HepG2 (cell line): Measurements from ENCODE around the gene ZNF396. TPM values are rescaled to one million over a fixed set of nuclear protein-coding genes. Genes with fewer than 3 reads are reported as not detected.

Experiments
- ATAC-seq: fragments of 200-7000 bp; cut with Tn5 transposase; 3 replicates; pipeline ENCODE4 v1.9.1; 2020; ENCODE audit warnings: mild to moderate bottlenecking, moderate library complexity
- BruUV-seq: library from RNA; stranded (reverse); fragments of 400-500 nt; replicated peaks from 2 replicates; lab custom pipeline; 2021; lab: Mats Ljungman, UMichigan
- CTCF ChIA-PET: fragments of 300-600 bp; formaldehyde crosslinking; extraction: SDS; loops from one replicate; lab custom pipeline; 2021; ENCODE audit warnings: low total read pairs, inconsistent platforms, low intra/inter-chr PET ratio; lab: Yijun Ruan, JAX
- POLR2A ChIA-PET: fragments of 350-600 bp; sonication (Branson Sonifier 250); formaldehyde crosslinking; loops from one replicate; lab custom pipeline; 2020; ENCODE audit warnings: antibody characterized with exemption, inconsistent platforms; lab: Yijun Ruan, JAX
- DNase-seq: peaks from one replicate; pipeline ENCODE4 v3.0.0-alpha.2; 2015; ENCODE audit warnings: low spot score
- FAIRE-seq: peaks from 3 replicates; lab custom pipeline; 2011; peaks lifted over from hg19 to GRCh38; lab: Jason Lieb, UNC
- H2AFZ ChIP-seq: one replicate; pipeline ENCODE4 v1.6.1; 2011; ENCODE audit warnings: low read length, inconsistent platforms
- H3K27ac ChIP-seq: fragments of 300-600 bp; 3 replicates; pipeline ENCODE4 v1.8.0; 2011; ENCODE audit warnings: mixed run types, mild to moderate bottlenecking, mixed read lengths, low read length, inconsistent platforms; ENCODE audit not compliant: insufficient read depth; ENCODE audit errors: extremely low read length
- H3K27me3 ChIP-seq, 2 experiments: fragments of 200-600 bp in 1 of 2; 2 replicates in 1 of 2; 3 replicates in 1 of 2; pipeline versions ENCODE4 v1.6.0 to v1.8.0; 2011; ENCODE audit warnings: low read length in 2 of 2, mild to moderate bottlenecking in 2 of 2, moderate library complexity in 2 of 2, inconsistent platforms in 1 of 2; ENCODE audit not compliant: insufficient read depth in 2 of 2, control insufficient read depth in 1 of 2
- H3K36me3 ChIP-seq, 2 experiments: fragments of 200-600 bp in 1 of 2; replicated peaks in 1 of 2; 2 replicates in 1 of 2; 3 replicates in 1 of 2; pipeline versions ENCODE4 v1.5.1 to v1.8.0; 2011; ENCODE audit warnings: low read length in 2 of 2, inconsistent platforms in 1 of 2; ENCODE audit not compliant: insufficient read depth in 2 of 2, control insufficient read depth in 1 of 2
- H3K4me1 ChIP-seq: 2 replicates; pipeline ENCODE4 v1.5.1; 2012; ENCODE audit warnings: low read length, inconsistent platforms; ENCODE audit not compliant: insufficient read depth
- H3K4me2 ChIP-seq: 2 replicates; pipeline ENCODE4 v1.6.0; 2011; ENCODE audit warnings: low read depth, low read length, inconsistent platforms
- H3K4me3 ChIP-seq, 3 experiments: fragments of 200-600 bp in 1 of 3; sonication (generic), shearing (Covaris generic) in 1 of 3; replicated peaks in 1 of 3; 2 replicates each; pipeline ENCODE4 v1.5.1; 2011 to 2016; ENCODE audit warnings: low read length in 3 of 3, inconsistent platforms in 2 of 3, low read depth in 2 of 3, mild to moderate bottlenecking in 2 of 3, control low read depth in 1 of 3, mixed read lengths in 1 of 3; ENCODE audit not compliant: insufficient read depth in 1 of 3
- H3K79me2 ChIP-seq: one replicate; pipeline ENCODE4 v1.6.1; 2011; ENCODE audit warnings: low read length, inconsistent platforms; ENCODE audit not compliant: insufficient read depth
- H3K9ac ChIP-seq: 2 replicates; pipeline ENCODE4 v1.6.0; 2011; ENCODE audit warnings: mild to moderate bottlenecking, low read depth, low read length, inconsistent platforms; ENCODE audit not compliant: insufficient read depth
- H3K9me3 ChIP-seq: 2 replicates; pipeline ENCODE4 v1.5.1; 2012; ENCODE audit warnings: mild to moderate bottlenecking, low read length
- H4K20me1 ChIP-seq: 2 replicates; pipeline ENCODE4 v1.6.0; 2011; ENCODE audit warnings: inconsistent platforms, mild to moderate bottlenecking, low read length, moderate library complexity; ENCODE audit not compliant: insufficient read depth
- HOXA5 ChIP-seq: sonication (generic); formaldehyde crosslinking; IDR thresholded peaks from 2 replicates; pipeline ENCODE4 v1.4.0; 2020; ENCODE audit warnings: missing genetic modification reagents
- NRL ChIP-seq: sonication (generic); formaldehyde crosslinking; IDR thresholded peaks from 2 replicates; pipeline ENCODE4 v1.5.0; 2020; ENCODE audit warnings: missing genetic modification reagents, mild to moderate bottlenecking, moderate library complexity, borderline replicate concordance
- ZC3H13 ChIP-seq: sonication (generic); formaldehyde crosslinking; IDR thresholded peaks from 2 replicates; pipeline ENCODE4 v1.8.1; 2023; ENCODE audit warnings: mild to moderate bottlenecking, missing genetic modification reagents, moderate library complexity
- ZFP1 ChIP-seq: IDR thresholded peaks from 2 replicates; pipeline ENCODE4 v1.6.1; 2016
- ZNF20 ChIP-seq: sonication (generic); formaldehyde crosslinking; IDR thresholded peaks from 2 replicates; pipeline ENCODE4 v1.4.0; 2020; ENCODE audit warnings: mild to moderate bottlenecking, moderate library complexity, missing genetic modification reagents
- ZNF446 ChIP-seq: sonication (generic); formaldehyde crosslinking; IDR thresholded peaks from 2 replicates; pipeline ENCODE4 v1.5.0; 2020; ENCODE audit warnings: mild to moderate bottlenecking, missing genetic modification reagents
- ZNF562 ChIP-seq: sonication (generic); formaldehyde crosslinking; IDR thresholded peaks from 2 replicates; pipeline ENCODE4 v1.8.0; 2022; ENCODE audit warnings: missing genetic modification reagents, borderline replicate concordance
- ZNF83 ChIP-seq: sonication (generic); formaldehyde crosslinking; IDR thresholded peaks from 2 replicates; pipeline ENCODE4 v1.4.0; 2020; ENCODE audit warnings: missing genetic modification reagents, mild to moderate bottlenecking, borderline replicate concordance
- in situ Hi-C: cut with HindIII; loops from 2 replicates; pipeline ENCODE4 v1.10.0; 2017; ENCODE audit warnings: low pct_unique_long_range_greater_than_20kb; ENCODE audit not compliant: extremely low pct_ligation_motif_present
- intact Hi-C: fragments of 100-400 bp; cut with micrococcal nuclease; formaldehyde crosslinking; loops from one replicate; pipeline ENCODE4 v1.10.0; 2022; ENCODE audit not compliant: unreplicated experiment
- polyA plus RNA-seq, 8 experiments: library from polyadenylated mRNA; depleted of rRNA in 3 of 8; stranded (reverse) in 7 of 8; unstranded in 1 of 8; fragments of >200 nt; fragmentation: Illumina TruSeq in 4 of 8; extraction: Trizol in 4 of 8; gene quantifications; 2 replicates each; pipeline versions ENCODE4 v1.2.1 to v1.2.3, GENCODE V29; 2011 to 2016; ENCODE audit warnings: low read depth in 4 of 8, missing spikeins in 1 of 8, mixed read lengths in 1 of 8; ENCODE audit not compliant: insufficient read depth in 1 of 8
- total RNA-seq, 5 experiments: library from RNA; depleted of rRNA; stranded (reverse); fragments of >200 nt; fragmentation: Illumina TruSeq; extraction: Trizol; gene quantifications; 2 replicates each; pipeline ENCODE4 v1.2.3, GENCODE V29; 2016; ENCODE audit warnings: low read depth in 1 of 5
- TF ChIP-seq, protein P1 (sequence below): sonication (generic); formaldehyde crosslinking; IDR thresholded peaks from 2 replicates; pipeline ENCODE4 v1.4.0; 2020; ENCODE audit warnings: missing genetic modification reagents, borderline replicate concordance
- TF ChIP-seq, protein P2 (sequence below): IDR thresholded peaks from 2 replicates; pipeline ENCODE4 v1.6.1; 2016; ENCODE audit warnings: low read depth, borderline replicate concordance
- TF ChIP-seq, protein P3 (sequence below): sonication (generic); formaldehyde crosslinking; IDR thresholded peaks from 2 replicates; pipeline ENCODE4 v1.4.0; 2020; ENCODE audit warnings: missing genetic modification reagents, borderline replicate concordance

ZNF396 gene
- total and polyA plus RNA-seq, 2 of the 13 experiments (the other 11 are each of a cell fraction or from before 2014, with no cell fraction given), result 0.25 to 0.75 TPM

DNA sequence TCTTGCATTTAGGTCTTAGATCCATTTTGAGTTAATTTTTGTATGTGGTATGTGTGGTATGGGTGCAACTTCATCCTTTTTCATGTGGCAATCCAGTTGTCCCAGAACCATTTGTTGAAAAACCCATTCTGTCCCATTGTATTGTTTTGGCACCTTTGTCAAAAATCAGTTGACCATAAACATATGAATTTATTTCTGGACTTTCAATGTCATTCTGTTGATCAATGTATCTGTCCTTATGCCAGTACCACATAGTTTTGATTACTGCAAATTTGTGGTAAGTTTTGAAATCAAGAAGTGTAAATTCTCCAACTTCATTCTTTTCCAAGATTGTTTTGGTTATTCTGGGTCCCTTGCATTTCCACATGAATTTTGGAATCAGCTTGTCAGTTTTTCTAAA, 16.6 kb upstream of the ZNF396 start:
- no peak for ATAC-seq
- in situ Hi-C loops (loop anchor here (25.0 kb wide), 1 partner anchor 569 kb away; the partner anchor contains the start of gene RMP24), intact Hi-C loops (no loop called here)
- no peaks in the 10 kb centered on the region for H3K36me3 ChIP-seq
- no peaks in the 10 kb centered on the region for H3K4me1 ChIP-seq
- no peak for DNase-seq
- no peak overlapping the region for H3K9ac ChIP-seq
- POLR2A ChIA-PET, result no interaction called here
- no peaks in the 10 kb centered on the region for H3K79me2 ChIP-seq
- FAIRE-seq, result no peak
- TF ChIP-seq, protein P1, sequence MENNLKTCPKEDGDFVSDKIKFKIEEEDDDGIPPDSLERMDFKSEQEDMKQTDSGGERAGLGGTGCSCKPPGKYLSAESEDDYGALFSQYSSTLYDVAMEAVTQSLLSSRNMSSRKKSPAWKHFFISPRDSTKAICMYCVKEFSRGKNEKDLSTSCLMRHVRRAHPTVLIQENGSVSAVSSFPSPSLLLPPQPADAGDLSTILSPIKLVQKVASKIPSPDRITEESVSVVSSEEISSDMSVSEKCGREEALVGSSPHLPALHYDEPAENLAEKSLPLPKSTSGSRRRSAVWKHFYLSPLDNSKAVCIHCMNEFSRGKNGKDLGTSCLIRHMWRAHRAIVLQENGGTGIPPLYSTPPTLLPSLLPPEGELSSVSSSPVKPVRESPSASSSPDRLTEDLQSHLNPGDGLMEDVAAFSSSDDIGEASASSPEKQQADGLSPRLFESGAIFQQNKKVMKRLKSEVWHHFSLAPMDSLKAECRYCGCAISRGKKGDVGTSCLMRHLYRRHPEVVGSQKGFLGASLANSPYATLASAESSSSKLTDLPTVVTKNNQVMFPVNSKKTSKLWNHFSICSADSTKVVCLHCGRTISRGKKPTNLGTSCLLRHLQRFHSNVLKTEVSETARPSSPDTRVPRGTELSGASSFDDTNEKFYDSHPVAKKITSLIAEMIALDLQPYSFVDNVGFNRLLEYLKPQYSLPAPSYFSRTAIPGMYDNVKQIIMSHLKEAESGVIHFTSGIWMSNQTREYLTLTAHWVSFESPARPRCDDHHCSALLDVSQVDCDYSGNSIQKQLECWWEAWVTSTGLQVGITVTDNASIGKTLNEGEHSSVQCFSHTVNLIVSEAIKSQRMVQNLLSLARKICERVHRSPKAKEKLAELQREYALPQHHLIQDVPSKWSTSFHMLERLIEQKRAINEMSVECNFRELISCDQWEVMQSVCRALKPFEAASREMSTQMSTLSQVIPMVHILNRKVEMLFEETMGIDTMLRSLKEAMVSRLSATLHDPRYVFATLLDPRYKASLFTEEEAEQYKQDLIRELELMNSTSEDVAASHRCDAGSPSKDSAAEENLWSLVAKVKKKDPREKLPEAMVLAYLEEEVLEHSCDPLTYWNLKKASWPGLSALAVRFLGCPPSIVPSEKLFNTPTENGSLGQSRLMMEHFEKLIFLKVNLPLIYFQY (CRISPR knock-in tag), result no peak
- TF ChIP-seq ZNF20 (CRISPR knock-in tag) (no peak), HOXA5 (CRISPR knock-in tag) (no peak), NRL (CRISPR knock-in tag) (no peak), ZNF83 (CRISPR knock-in tag) (no peak), ZFP1 (CRISPR knock-in tag) (no peak), ZNF446 (CRISPR knock-in tag) (no peak), ZC3H13 (CRISPR knock-in tag) (no peak), ZNF562 (CRISPR knock-in tag) (no peak)
- TF ChIP-seq, protein P2, sequence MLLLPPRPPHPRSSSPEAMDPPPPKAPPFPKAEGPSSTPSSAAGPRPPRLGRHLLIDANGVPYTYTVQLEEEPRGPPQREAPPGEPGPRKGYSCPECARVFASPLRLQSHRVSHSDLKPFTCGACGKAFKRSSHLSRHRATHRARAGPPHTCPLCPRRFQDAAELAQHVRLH (CRISPR knock-in tag), result no peak
- TF ChIP-seq, protein P3, sequence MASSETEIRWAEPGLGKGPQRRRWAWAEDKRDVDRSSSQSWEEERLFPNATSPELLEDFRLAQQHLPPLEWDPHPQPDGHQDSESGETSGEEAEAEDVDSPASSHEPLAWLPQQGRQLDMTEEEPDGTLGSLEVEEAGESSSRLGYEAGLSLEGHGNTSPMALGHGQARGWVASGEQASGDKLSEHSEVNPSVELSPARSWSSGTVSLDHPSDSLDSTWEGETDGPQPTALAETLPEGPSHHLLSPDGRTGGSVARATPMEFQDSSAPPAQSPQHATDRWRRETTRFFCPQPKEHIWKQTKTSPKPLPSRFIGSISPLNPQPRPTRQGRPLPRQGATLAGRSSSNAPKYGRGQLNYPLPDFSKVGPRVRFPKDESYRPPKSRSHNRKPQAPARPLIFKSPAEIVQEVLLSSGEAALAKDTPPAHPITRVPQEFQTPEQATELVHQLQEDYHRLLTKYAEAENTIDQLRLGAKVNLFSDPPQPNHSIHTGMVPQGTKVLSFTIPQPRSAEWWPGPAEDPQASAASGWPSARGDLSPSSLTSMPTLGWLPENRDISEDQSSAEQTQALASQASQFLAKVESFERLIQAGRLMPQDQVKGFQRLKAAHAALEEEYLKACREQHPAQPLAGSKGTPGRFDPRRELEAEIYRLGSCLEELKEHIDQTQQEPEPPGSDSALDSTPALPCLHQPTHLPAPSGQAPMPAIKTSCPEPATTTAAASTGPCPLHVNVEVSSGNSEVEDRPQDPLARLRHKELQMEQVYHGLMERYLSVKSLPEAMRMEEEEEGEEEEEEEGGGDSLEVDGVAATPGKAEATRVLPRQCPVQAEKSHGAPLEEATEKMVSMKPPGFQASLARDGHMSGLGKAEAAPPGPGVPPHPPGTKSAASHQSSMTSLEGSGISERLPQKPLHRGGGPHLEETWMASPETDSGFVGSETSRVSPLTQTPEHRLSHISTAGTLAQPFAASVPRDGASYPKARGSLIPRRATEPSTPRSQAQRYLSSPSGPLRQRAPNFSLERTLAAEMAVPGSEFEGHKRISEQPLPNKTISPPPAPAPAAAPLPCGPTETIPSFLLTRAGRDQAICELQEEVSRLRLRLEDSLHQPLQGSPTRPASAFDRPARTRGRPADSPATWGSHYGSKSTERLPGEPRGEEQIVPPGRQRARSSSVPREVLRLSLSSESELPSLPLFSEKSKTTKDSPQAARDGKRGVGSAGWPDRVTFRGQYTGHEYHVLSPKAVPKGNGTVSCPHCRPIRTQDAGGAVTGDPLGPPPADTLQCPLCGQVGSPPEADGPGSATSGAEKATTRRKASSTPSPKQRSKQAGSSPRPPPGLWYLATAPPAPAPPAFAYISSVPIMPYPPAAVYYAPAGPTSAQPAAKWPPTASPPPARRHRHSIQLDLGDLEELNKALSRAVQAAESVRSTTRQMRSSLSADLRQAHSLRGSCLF (CRISPR knock-in tag), result no peak
- H3K4me3 ChIP-seq, result no peak overlapping the region
- no peak overlapping the region for H3K27ac ChIP-seq
- H4K20me1 ChIP-seq, result no peaks in the 10 kb centered on the region
- no peaks in the 10 kb centered on the region for H3K27me3 ChIP-seq
- H3K9me3 ChIP-seq, result no peaks in the 10 kb centered on the region
- BruUV-seq, result no TSS peak
- CTCF ChIA-PET, result no interaction called here
- no peak overlapping the region for H3K4me2 ChIP-seq
- no peak overlapping the region for H2AFZ ChIP-seq
